ENCODE results near the gene MLEC. TPM values are rescaled to one million over a fixed set of nuclear protein-coding genes. Genes with fewer than 3 reads are reported as not detected.

Gene MLEC
- total and polyA plus RNA-seq, 9 of the 15 experiments (the other 6 are each of a cell fraction or from before 2014, with no cell fraction given) = 18.5 to 108 (median 57.8) TPM

- peak overlapping the region; percentile 92 for H2AFZ ChIP-seq (ENCODE audit: low read depth, low read length)
- intact Hi-C loops (cut with micrococcal nuclease) = no loop called here
- peak; percentile 90; the same call in 1 of the 2 replicates for TF ChIP-seq MBD1 (CRISPR knock-in tag; IDR thresholded peaks at IDR 0.05)
- no peak for TF ChIP-seq ZNF3 (CRISPR knock-in tag; IDR thresholded peaks at IDR 0.05)
- TF ChIP-seq KDM4B (IDR thresholded peaks at IDR 0.05; ENCODE audit: borderline replicate concordance in 2 of 2, low read depth in 1 of 2) = no peak
- TF ChIP-seq CUX1 (CRISPR knock-in tag; IDR thresholded peaks at IDR 0.05) = no peak
- TF ChIP-seq NR1H2 (CRISPR knock-in tag; IDR thresholded peaks at IDR 0.05) = peak; percentile 7; the same call in 1 of the 2 replicates
- no peak for TF ChIP-seq MXD1 (CRISPR knock-in tag; IDR thresholded peaks at IDR 0.05; ENCODE audit: borderline replicate concordance, poor library complexity, severe bottlenecking)
- no peak for TF ChIP-seq CHD1 (IDR thresholded peaks at IDR 0.05; ENCODE audit: low read length)
- TF ChIP-seq, protein P1, sequence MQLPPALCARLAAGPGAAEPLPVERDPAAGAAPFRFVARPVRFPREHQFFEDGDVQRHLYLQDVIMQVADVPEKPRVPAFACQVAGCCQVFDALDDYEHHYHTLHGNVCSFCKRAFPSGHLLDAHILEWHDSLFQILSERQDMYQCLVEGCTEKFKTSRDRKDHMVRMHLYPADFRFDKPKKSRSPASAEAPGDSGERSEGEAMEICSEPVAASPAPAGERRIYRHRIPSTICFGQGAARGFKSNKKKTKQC (CRISPR knock-in tag; IDR thresholded peaks at IDR 0.05) = no peak
- no peak for TF ChIP-seq ZNF133 (CRISPR knock-in tag; IDR thresholded peaks at IDR 0.05)
- no peak for TF ChIP-seq ATF1 (CRISPR knock-in tag; IDR thresholded peaks at IDR 0.05)
- TF ChIP-seq ATF1 (tag; IDR thresholded peaks at IDR 0.05) = no peak
- 0 out of 2 replicates have a peak, but pooled peaks have one; percentile 5 for TF ChIP-seq ZNF12 (CRISPR knock-in tag; IDR thresholded peaks at IDR 0.05)
- TF ChIP-seq ILK (tag; IDR thresholded peaks at IDR 0.05; ENCODE audit: borderline replicate concordance, low read depth) = no peak
- TF ChIP-seq ZNF77 (CRISPR knock-in tag; IDR thresholded peaks at IDR 0.05) = no peak
Measured at GRCh38 chr12:120726510-120726793, 39.5 kb downstream of the MLEC start.

More at GRCh38 chr12:120726510-120726793, 39.5 kb downstream of the MLEC start:
- H3K9ac ChIP-seq (ENCODE audit: insufficient read depth in 1 of 2, low read depth in 2 of 2, low read length in 2 of 2) = peak overlapping the region; percentile 86 to 98; a peak in 3 of 4 replicates
- POLR2A ChIA-PET = no interaction called here
- H3K9me3 ChIP-seq (replicated peaks; ENCODE audit: control insufficient read depth, insufficient read depth, low read depth, low read length) = no peaks in the 10 kb centered on the region
- peaks cover 7% of the 10 kb centered on the region; the same call in 1 of the 2 replicates for H4K20me1 ChIP-seq (replicated peaks; ENCODE audit: control insufficient read depth, insufficient read depth, low read length)
- H3K27me3 ChIP-seq (ENCODE audit: control insufficient read depth in 2 of 2, insufficient read depth in 2 of 2, low read length in 2 of 2) = no peaks in the 10 kb centered on the region
- in situ Hi-C loops (cut with MboI) = no loop called here
- CTCF ChIA-PET (ENCODE audit: low intra/inter-chr PET ratio) = no interaction called here
- peaks cover 55% of the 10 kb centered on the region; the same call in 2 of the 3 replicates for H3K36me3 ChIP-seq (ENCODE audit: control insufficient read depth, insufficient read depth, low read length)
- ATAC-seq (no peak), DNase-seq (ENCODE audit: extremely low read depth in 1 of 4, low spot score in 3 of 4) (peak in 1 of 4 experiments; percentile 20), FAIRE-seq (peak; percentile 51)
- WGBS (ENCODE audit: insufficient coverage, low coverage, missing lambda C conversion rate) = 71% methylated on average over 9 of the region's 9 CpGs
- peak overlapping the region; percentile 83; the same call in 1 of the 3 replicates for H3K27ac ChIP-seq (ENCODE audit: extremely low read depth, low read depth, low read length)
- H3K79me2 ChIP-seq (ENCODE audit: control insufficient read depth, insufficient read depth, low read length) = peaks cover 14% of the 10 kb centered on the region
- peak overlapping the region; percentile 97 for H3K4me2 ChIP-seq (ENCODE audit: insufficient read depth, low read length)
- peak overlapping the region; percentile 85 for H3K4me3 ChIP-seq
- H3K9me1 ChIP-seq (ENCODE audit: control insufficient read depth, insufficient read depth, low read length) = no peaks in the 10 kb centered on the region
- TSS peak; percentile 34 for BruUV-seq (replicated peaks)
- peaks cover 12 to 22% of the 10 kb centered on the region in 2 experiments for H3K4me1 ChIP-seq (replicated peaks in 1 of 2; ENCODE audit: control insufficient read depth in 2 of 2, insufficient read depth in 2 of 2, low read length in 2 of 2)
